OCI-LY7 (cell line): ENCODE data around the gene MGMT. TPM values are rescaled to one million over a fixed set of nuclear protein-coding genes. Genes with fewer than 3 reads are reported as not detected.

Experiments
- BruUV-seq: library from RNA; stranded (reverse); fragments of 400-500 nt; replicated peaks from 2 replicates; lab custom pipeline; 2021; lab: Mats Ljungman, UMichigan
- CTCF ChIA-PET: fragments of 300-600 bp; sonication (Branson Sonifier 250); formaldehyde crosslinking; loops from one replicate; lab custom pipeline; 2022; ENCODE audit warnings: antibody characterized with exemption; ENCODE audit not compliant: unreplicated experiment; lab: Charles Lee
- POLR2A ChIA-PET: fragments of 300-600 bp; sonication (Branson Sonifier 250); formaldehyde crosslinking; loops from one replicate; lab custom pipeline; 2022; ENCODE audit warnings: antibody characterized with exemption; lab: Charles Lee
- DNase-seq: peaks from one replicate; pipeline ENCODE4 v3.0.0-alpha.2; 2015; ENCODE audit warnings: low spot score
- H2AFZ ChIP-seq: fragments of 200-600 bp; sonication (generic), shearing (Covaris generic); 2 replicates; pipeline ENCODE4 v1.6.1; 2014; ENCODE audit warnings: mild to moderate bottlenecking, antibody characterized with exemption, low read length, moderate library complexity
- H3K27ac ChIP-seq: fragments of 200-600 bp; sonication (generic); 2 replicates; pipeline ENCODE4 v1.5.1; 2014; ENCODE audit warnings: mixed run types, low read depth, mild to moderate bottlenecking, moderate library complexity, low read length, inconsistent platforms; ENCODE audit not compliant: poor library complexity, severe bottlenecking
- H3K36me3 ChIP-seq: fragments of 200-600 bp; sonication (generic); 2 replicates; pipeline ENCODE4 v1.6.1; 2014; ENCODE audit warnings: mild to moderate bottlenecking, antibody characterized with exemption, low read length, moderate library complexity, mixed read lengths; ENCODE audit not compliant: insufficient read depth
- H3K4me1 ChIP-seq: fragments of 200-600 bp; sonication (generic); 2 replicates; pipeline ENCODE4 v1.5.1; 2014; ENCODE audit warnings: mild to moderate bottlenecking, low read length; ENCODE audit not compliant: insufficient read depth, poor library complexity, severe bottlenecking
- H3K4me2 ChIP-seq: fragments of 200-600 bp; sonication (generic); 2 replicates; pipeline ENCODE4 v1.6.1; 2014; ENCODE audit warnings: mild to moderate bottlenecking, low read length
- H3K4me3 ChIP-seq: fragments of 200-600 bp; sonication (generic); 2 replicates; pipeline ENCODE4 v1.5.1; 2014; ENCODE audit warnings: mild to moderate bottlenecking, low read depth, low read length; ENCODE audit not compliant: poor library complexity, severe bottlenecking
- H3K79me2 ChIP-seq: fragments of 200-600 bp; sonication (generic); 2 replicates; pipeline ENCODE4 v1.6.1; 2016; ENCODE audit warnings: low read depth, mild to moderate bottlenecking, low read length, moderate library complexity, mixed read lengths; ENCODE audit not compliant: insufficient read depth
- H3K9me2 ChIP-seq: fragments of 200-600 bp; sonication (generic); 2 replicates; pipeline ENCODE4 v1.6.1; 2016; ENCODE audit warnings: mild to moderate bottlenecking, low read length, mixed read lengths; ENCODE audit not compliant: insufficient read depth
- H3K9me3 ChIP-seq: fragments of 200-600 bp; sonication (generic); 2 replicates; pipeline ENCODE4 v1.6.1; 2014; ENCODE audit warnings: mild to moderate bottlenecking, mixed run types, low read length, mixed read lengths
- H4K20me1 ChIP-seq: fragments of 200-600 bp; sonication (generic); 2 replicates; pipeline ENCODE4 v1.6.1; 2014; ENCODE audit warnings: mild to moderate bottlenecking, antibody characterized with exemption, low read length, moderate library complexity, mixed read lengths; ENCODE audit not compliant: insufficient read depth
- CTCF ChIP-seq: fragments of 200-600 bp; sonication (generic); conservative IDR thresholded peaks from 2 replicates; pipeline ENCODE4 v1.5.1; 2014; ENCODE audit warnings: mild to moderate bottlenecking, antibody characterized with exemption, low read length, moderate library complexity, mixed read lengths
- EZH2phosphoT487 ChIP-seq: fragments of 200-600 bp; sonication (generic); IDR thresholded peaks from 2 replicates; pipeline ENCODE4 v1.6.1; 2018; ENCODE audit warnings: low read depth, borderline replicate concordance, mild to moderate bottlenecking, mixed run types, antibody characterized with exemption, low read length, moderate library complexity, mixed read lengths
- intact Hi-C: fragments of 100-400 bp; cut with micrococcal nuclease; formaldehyde crosslinking; loops from one replicate; pipeline ENCODE4 v1.10.0; 2022; ENCODE audit not compliant: unreplicated experiment
- total RNA-seq, 2 experiments: library from RNA; depleted of rRNA in 1 of 2; stranded (reverse); fragments of >200 nt in 1 of 2; shearing (Covaris generic) in 1 of 2; gene quantifications; 2 replicates each; pipeline ENCODE4 v1.2.3, GENCODE V29; 2014 to 2022

MGMT gene
- total RNA-seq, 2 experiments from 2014 or later = 19.7 to 25.0 TPM

- POLR2A ChIA-PET = no interaction called here
- intact Hi-C loops = no loop called here
- no peaks in the 10 kb centered on the region for H3K36me3 ChIP-seq
- no peak overlapping the region for H3K27ac ChIP-seq
- TF ChIP-seq CTCF = no peak
- TF ChIP-seq EZH2phosphoT487 = no peak
- H2AFZ ChIP-seq = no peak overlapping the region
- 0 out of 2 replicates have a peak, but pooled peaks cover 5% of the 10 kb centered on the region for H3K9me3 ChIP-seq
- H3K9me2 ChIP-seq = no peaks in the 10 kb centered on the region
- BruUV-seq = no TSS peak
- no peak for DNase-seq
- CTCF ChIA-PET = no interaction called here
- H3K4me2 ChIP-seq = no peak overlapping the region
- no peaks in the 10 kb centered on the region for H4K20me1 ChIP-seq
- H3K4me3 ChIP-seq = no peak overlapping the region
- no peaks in the 10 kb centered on the region for H3K79me2 ChIP-seq
- no peaks in the 10 kb centered on the region for H3K4me1 ChIP-seq
Observed at GRCh38 chr10:129509835-129510234, 42.8 kb downstream of the MGMT start.

- DNase-seq = no peak
- 0 out of 2 replicates have a peak, but pooled peaks cover 5% of the 10 kb centered on the region for H3K9me3 ChIP-seq
- ChIA-PET POLR2A (no interaction called here), CTCF (no interaction called here)
- H3K36me3 ChIP-seq = no peaks in the 10 kb centered on the region
- intact Hi-C loops = no loop called here
- no TSS peak for BruUV-seq
- no peaks in the 10 kb centered on the region for H3K9me2 ChIP-seq
- no peak overlapping the region for H2AFZ ChIP-seq
- no peak overlapping the region for H3K4me3 ChIP-seq
- no peaks in the 10 kb centered on the region for H3K79me2 ChIP-seq
- H3K27ac ChIP-seq = no peak overlapping the region
- TF ChIP-seq CTCF (no peak), EZH2phosphoT487 (no peak)
- H4K20me1 ChIP-seq = no peaks in the 10 kb centered on the region
- H3K4me2 ChIP-seq = no peak overlapping the region
- no peaks in the 10 kb centered on the region for H3K4me1 ChIP-seq
Observed at GRCh38 chr10:129511086-129511485, 44.0 kb downstream of the MGMT start.

GRCh38 chr10:129511758-129512157 lies 44.7 kb downstream of the MGMT start:
- no peaks in the 10 kb centered on the region for H3K4me1 ChIP-seq
- no peak overlapping the region for H2AFZ ChIP-seq
- POLR2A ChIA-PET = no interaction called here

More at GRCh38 chr10:129511758-129512157, 44.7 kb downstream of the MGMT start:
- no TSS peak for BruUV-seq
- intact Hi-C loops = no loop called here
- H3K4me3 ChIP-seq = no peak overlapping the region
- CTCF ChIA-PET = no interaction called here
- no peak for DNase-seq
- 0 out of 2 replicates have a peak, but pooled peaks cover 5% of the 10 kb centered on the region for H3K9me3 ChIP-seq
- H3K27ac ChIP-seq = no peak overlapping the region
- H4K20me1 ChIP-seq = no peaks in the 10 kb centered on the region
- H3K36me3 ChIP-seq = no peaks in the 10 kb centered on the region
- no peaks in the 10 kb centered on the region for H3K9me2 ChIP-seq
- H3K79me2 ChIP-seq = no peaks in the 10 kb centered on the region
- no peak overlapping the region for H3K4me2 ChIP-seq
- TF ChIP-seq EZH2phosphoT487 (no peak), CTCF (no peak)
